Measurements from ENCODE around the gene RAD51AP1.

GRCh38 chr12:4603946-4604345, 65.3 kb downstream of the RAD51AP1 start:
- TF ChIP-seq YY1 (IDR thresholded peaks at IDR 0.05; ENCODE audit: low read depth) (no peak), TAF1 (IDR thresholded peaks at IDR 0.05; ENCODE audit: low read depth) (no peak), MAX (IDR thresholded peaks at IDR 0.05) (no peak), FOXM1 (IDR thresholded peaks at IDR 0.05; ENCODE audit: borderline replicate concordance, low read depth) (no peak), TCF12 (IDR thresholded peaks at IDR 0.05; ENCODE audit: low read depth) (no peak), EP300 (IDR thresholded peaks at IDR 0.05; ENCODE audit: borderline replicate concordance) (no peak), CEBPB (IDR thresholded peaks at IDR 0.05) (no peak), TEAD4 (IDR thresholded peaks at IDR 0.05) (no peak), NFIC (IDR thresholded peaks at IDR 0.05) (no peak), USF1 (IDR thresholded peaks at IDR 0.05) (no peak), REST (IDR thresholded peaks at IDR 0.05; ENCODE audit: low read depth) (no peak), CREB1 (IDR thresholded peaks at IDR 0.05; ENCODE audit: low read depth) (no peak)

Measured in Ishikawa (cell line).